GM21381 (cell line): Measurements from ENCODE around the gene GFRA4.
A peak's percentile ranks its signal among the peaks of the same experiment; 100 is the strongest.

Source experiments
- ATAC-seq: cut with Tn5 transposase; IDR thresholded peaks from one replicate; pipeline ENCODE4 v1.9.1; 2021; ENCODE audit warnings: mild to moderate bottlenecking, moderate library complexity; ENCODE audit not compliant: unreplicated experiment

The GFRA4 gene

DNA sequence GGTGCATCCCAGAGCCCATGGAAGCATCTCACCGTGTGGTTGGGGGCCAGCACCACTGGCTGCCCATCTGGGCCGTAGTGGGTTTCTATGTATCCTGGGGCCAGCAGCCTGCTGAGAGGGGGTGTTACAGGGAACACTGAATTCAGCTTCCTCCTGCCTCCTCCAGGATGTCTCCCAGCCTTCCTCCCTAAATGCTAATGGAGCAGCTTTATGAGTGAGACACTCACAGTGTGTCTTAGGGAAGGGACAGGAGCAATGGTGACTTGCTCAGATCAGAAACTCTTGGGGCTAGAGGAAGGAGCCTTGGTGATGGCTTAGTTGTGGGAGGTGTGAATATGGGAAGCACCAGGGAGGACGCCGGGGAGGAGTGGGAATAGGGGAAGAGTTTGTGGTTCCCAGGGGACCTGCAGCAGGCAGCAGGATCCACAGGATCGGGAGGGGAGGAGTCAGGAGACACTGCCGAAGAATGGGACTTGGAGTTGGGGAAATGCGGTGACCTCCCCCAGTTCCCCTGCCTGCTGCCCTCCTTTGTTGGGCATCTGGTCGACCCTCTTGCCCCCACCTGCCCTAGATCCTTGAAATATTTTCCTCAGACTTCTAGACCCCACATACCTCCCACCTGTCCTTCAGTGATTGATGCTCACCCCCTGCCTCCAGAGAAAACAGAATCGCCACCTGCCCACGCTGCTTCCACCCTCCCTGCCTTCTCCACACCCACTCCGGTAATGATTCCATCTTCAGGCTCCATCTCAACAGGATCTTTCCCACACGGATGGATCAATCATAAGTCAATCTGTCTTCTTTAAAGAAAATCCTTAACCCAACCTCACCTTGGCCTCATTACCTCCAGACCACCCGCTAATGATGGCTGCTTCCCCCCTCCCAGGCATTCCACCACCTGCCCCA, 12.0 kb upstream of the GFRA4 start:
- ATAC-seq = no peak

DNA sequence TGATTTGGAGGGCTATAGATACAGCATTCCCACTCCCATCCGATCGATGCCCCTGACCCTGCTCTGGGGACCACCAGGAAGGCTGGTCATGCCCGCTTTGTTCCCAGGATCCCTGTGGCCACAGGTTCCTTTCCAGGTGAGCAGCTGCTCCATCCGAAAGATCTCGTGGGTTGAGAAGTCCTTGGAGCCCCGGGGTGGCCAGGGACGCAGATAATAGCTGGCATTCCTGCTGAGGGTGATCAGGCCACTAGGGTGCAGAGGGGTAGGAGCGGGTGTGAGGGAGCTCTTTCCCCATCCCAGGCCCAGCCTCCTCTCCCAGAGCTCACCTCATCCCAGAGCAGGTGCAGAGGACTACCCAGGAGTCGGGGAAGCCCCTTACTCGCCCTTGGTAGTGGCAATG, 11.2 kb upstream of the GFRA4 start:
- no peak for ATAC-seq

- ATAC-seq = no peak
Measured at GRCh38 chr20:3673221-3674070, 10.2 kb upstream of the GFRA4 start.

GRCh38 chr20:3672547-3673171, 9.5 kb upstream of the GFRA4 start:
- no peak for ATAC-seq

- no peak for ATAC-seq
Measured at GRCh38 chr20:3671986-3672546, 8.9 kb upstream of the GFRA4 start.

GRCh38 chr20:3670945-3671344, 7.7 kb upstream of the GFRA4 start:
- ATAC-seq = no peak

DNA sequence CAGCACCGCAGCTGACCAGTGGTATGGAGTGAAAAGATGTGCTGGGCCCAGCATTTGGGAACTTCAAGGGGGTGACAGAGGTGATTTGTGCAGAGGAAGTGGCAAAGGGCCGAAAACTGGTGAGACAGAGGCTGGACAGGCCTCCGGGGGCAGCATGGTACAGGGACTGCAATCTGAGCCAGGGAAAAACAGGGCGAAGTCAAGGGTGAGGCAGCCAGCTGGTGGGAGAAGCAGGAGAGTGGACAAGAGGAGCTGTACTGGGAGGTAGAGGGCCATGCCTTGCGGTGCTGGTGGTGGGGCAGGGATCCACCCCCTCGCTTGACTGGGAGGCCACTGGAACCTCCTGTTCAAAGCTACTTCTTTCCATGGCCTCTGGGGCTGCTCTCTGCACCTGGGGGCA, 7.3 kb upstream of the GFRA4 start:
- ATAC-seq = no peak

DNA sequence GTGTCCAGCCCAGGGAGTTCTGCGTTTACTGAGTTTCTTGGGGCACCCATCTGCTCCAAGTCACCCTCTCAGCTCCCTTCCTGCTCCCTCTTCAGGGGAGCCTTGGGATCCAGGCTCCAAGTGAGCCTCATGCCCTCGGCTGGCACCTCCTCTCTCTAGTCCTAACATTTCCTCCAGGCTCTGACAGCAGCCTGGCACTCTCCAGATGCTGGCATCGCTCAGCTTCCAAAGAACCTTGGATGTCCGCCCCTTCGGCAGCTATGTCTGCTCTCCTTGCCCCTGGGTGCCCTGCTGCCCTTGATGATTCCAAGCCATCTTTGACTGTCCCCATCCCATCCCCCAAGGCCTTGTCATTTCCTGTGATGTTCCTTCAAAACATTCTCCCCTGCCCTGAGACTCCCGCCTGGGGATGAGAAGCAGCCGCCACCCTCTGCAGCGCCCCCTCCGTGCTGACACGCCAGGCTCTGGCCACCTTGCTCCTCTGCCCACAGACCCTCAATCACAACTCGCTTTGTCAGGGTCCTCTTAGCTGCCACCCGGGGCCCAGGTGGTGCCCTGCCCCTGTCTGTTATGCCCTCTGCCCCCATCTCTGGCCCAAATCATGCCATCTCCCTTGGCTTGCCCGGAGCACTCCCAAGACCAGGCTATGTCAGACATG, 6.6 kb upstream of the GFRA4 start:
- ATAC-seq = no peak

- no peak for ATAC-seq
Measured at GRCh38 chr20:3667434-3668037, 4.3 kb upstream of the GFRA4 start.

DNA sequence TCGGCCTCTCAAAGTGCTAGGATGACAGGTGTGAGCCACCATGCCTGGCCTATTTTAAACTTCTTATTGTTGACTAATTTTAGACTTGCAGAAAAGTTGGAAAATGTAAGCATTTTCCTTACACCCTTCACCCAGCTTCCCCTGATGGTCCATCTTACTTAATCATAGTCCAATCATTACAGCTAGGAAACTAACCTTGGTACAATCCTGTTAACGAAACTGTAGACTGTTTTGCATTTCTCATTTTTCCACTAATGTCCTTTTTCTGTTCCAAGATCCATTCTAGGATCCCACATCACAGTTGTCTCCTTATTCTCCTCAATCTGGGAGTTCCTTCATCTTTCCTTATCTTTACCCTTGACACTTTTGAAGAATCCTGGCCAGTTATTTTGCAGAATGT, 659 bp upstream of the GFRA4 start:
- no peak for ATAC-seq

GRCh38 chr20:3661814-3662665, 1.2 kb downstream of the GFRA4 start:
- no peak for ATAC-seq

- ATAC-seq = no peak
Measured at GRCh38 chr20:3661060-3661813, 2.0 kb downstream of the GFRA4 start.

GRCh38 chr20:3660262-3661059, 2.7 kb downstream of the GFRA4 start:
- ATAC-seq = no peak

DNA sequence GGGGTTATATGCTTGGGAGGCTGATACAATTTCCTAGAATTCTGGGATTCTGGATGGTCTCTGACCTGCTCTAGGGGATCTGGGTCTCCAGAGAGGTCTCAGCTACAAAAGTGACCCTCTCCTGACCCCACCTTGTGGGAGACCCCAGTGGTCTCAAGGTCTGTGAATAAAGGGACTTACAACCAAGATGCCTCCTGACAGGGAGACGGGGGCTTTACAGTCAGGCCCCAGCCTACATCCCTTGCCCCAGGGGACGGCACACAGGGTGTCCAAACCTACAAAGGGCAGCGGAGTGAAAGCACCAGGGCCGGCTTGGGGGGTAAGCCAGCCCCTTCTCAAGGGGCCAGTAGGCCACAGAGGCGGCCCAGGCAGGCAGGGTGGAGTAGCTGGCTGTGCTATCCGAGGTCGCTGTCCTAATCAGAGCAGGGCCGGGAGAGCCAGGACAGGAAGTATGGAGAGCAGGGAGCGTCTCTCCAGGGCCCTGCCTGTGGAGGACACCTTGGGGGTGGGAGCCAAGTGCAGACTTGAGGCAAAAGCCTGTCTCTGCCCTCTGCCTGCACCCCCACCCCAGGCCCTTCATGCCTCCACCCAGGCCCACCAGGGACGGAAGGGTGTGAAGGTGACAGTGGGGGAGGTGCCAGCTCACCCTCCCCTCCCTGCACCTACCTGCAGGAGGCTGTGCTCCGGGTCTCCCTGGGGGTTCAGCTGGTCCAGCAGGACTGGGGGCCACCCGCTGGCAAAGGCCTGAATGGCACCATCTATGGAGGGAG, 3.5 kb downstream of the GFRA4 start:
- ATAC-seq = no peak

GRCh38 chr20:3658716-3659491, 4.3 kb downstream of the GFRA4 start:
- peak; percentile 90 for ATAC-seq

DNA sequence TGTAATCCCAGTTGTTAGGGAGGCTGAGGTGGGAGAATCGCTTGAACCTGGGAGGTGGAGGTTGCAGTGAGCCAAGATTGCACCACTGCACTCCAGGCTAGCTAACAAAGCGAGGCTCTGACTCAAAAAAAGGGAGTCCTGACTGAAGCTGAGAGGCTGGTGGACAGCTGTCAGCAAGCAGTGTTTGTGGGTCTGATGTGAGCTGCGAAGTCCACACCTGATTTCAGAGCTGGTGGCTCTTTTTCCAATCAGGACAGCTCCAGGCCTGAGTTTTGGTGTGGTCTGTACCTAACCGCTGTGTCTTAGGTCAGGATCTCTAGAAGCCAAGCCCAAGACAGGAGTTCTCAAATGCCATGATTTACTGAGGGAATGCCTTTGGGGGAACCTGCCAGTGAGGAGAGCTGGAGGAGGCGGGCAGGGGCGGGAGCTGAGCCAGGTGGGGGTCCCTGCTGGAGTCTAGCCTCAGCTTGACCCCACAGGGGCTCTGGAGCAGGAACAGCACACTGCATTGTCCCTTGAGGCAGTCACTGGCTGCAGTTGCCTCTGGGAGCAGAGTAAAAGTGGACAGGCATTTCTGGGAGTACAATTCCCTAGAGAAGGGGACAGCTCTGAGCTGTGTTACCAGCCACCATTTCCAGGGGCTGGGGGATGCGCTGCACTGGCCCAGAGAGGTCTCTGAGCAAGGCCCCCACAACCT, 5.0 kb downstream of the GFRA4 start:
- no peak for ATAC-seq
